Left lung (tissue), 10 donors: ENCODE data around the gene FAH. TPM values are rescaled to one million over a fixed set of nuclear protein-coding genes. Genes with fewer than 3 reads are reported as not detected.

Experiments
- ATAC-seq: fragments of 200-7000 bp; cut with Tn5 transposase; one replicate; pipeline ENCODE4 v1.9.1; 2020; ENCODE audit warnings: moderate library complexity
- DNase-seq, 4 donors: peaks; one replicate each; pipeline ENCODE4 v3.0.0-alpha.2; 2013 to 2020
- H3K27ac ChIP-seq, 2 donors: fragments of 200-600 bp; sonication (generic) in 1 of 2; one replicate each; pipeline versions ENCODE4 v1.5.0 to v1.8.0; 2020 to 2021
- H3K27me3 ChIP-seq, 2 donors: fragments of 200-600 bp; sonication (generic) in 1 of 2; one replicate each; pipeline versions ENCODE4 v1.5.0 to v1.8.0; 2020 to 2021
- H3K36me3 ChIP-seq, 2 donors: fragments of 200-600 bp; sonication (generic) in 1 of 2; one replicate each; pipeline versions ENCODE4 v1.5.0 to v1.8.0; 2020 to 2021
- H3K4me1 ChIP-seq, 2 donors: fragments of 200-600 bp; one replicate each; pipeline ENCODE4 v1.8.0; 2021
- H3K4me3 ChIP-seq, 2 donors: fragments of 200-600 bp; sonication (generic) in 1 of 2; one replicate each; pipeline versions ENCODE4 v1.5.0 to v1.8.0; 2020 to 2021; ENCODE audit warnings: mild to moderate bottlenecking in 1 of 2
- H3K9me3 ChIP-seq, 2 donors: fragments of 200-600 bp; sonication (generic) in 1 of 2; one replicate each; pipeline versions ENCODE4 v1.5.0 to v1.8.0; 2020 to 2021
- intact Hi-C, 2 donors: fragments of 100-400 bp; cut with DNase I; formaldehyde crosslinking; loops; one replicate each; pipeline versions ENCODE4 v1.11.2 to v1.14.2; 2022
- polyA plus RNA-seq, 6 donors: library from polyadenylated mRNA; unstranded; fragments of 120-200 nt; gene quantifications; one replicate each; pipeline ENCODE4 v1.2.1, GENCODE V29; 2013; ENCODE audit not compliant: insufficient read length in 6 of 6
- total RNA-seq, 2 donors: library from RNA; stranded (reverse); fragmentation: NEBNext Ultra II Directional; extraction: Animal tissue kit (Norgen Biotek cat#: 25700); gene quantifications; one replicate each; pipeline ENCODE4 v1.2.1, GENCODE V29; 2021
- TF ChIP-seq, protein P1 (sequence below), 2 donors: fragments of 200-600 bp; sonication (generic) in 1 of 2; IDR thresholded peaks; one replicate each; pipeline versions ENCODE4 v1.5.0 to v1.8.0; 2021; ENCODE audit warnings: antibody characterized with exemption in 2 of 2
- donor health status: DM: no; HTN: yes; CAD: no.
- donor health status: DM: no; HTN: no; CAD: no.

The FAH gene
- total and polyA plus RNA-seq, 8 donors: 50.2 to 68.7 (median 55.7) TPM

- intact Hi-C loops: no loop called here
Observed at GRCh38 chr15:80173022-80173759, 20.4 kb downstream of the FAH start.

GRCh38 chr15:80174017-80174746 lies 21.4 kb downstream of the FAH start:
- peaks cover 0 to 5% of the 10 kb centered on the region in 2 donors for H3K4me1 ChIP-seq
- ATAC-seq (no peak), DNase-seq (no peak)
- H3K36me3 ChIP-seq: peaks cover 0 to 38% of the 10 kb centered on the region in 2 donors
- TF ChIP-seq, protein P1, sequence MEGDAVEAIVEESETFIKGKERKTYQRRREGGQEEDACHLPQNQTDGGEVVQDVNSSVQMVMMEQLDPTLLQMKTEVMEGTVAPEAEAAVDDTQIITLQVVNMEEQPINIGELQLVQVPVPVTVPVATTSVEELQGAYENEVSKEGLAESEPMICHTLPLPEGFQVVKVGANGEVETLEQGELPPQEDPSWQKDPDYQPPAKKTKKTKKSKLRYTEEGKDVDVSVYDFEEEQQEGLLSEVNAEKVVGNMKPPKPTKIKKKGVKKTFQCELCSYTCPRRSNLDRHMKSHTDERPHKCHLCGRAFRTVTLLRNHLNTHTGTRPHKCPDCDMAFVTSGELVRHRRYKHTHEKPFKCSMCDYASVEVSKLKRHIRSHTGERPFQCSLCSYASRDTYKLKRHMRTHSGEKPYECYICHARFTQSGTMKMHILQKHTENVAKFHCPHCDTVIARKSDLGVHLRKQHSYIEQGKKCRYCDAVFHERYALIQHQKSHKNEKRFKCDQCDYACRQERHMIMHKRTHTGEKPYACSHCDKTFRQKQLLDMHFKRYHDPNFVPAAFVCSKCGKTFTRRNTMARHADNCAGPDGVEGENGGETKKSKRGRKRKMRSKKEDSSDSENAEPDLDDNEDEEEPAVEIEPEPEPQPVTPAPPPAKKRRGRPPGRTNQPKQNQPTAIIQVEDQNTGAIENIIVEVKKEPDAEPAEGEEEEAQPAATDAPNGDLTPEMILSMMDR (IDR thresholded peaks at IDR 0.05): no peak
- no peak overlapping the region for H3K27ac ChIP-seq
- H3K9me3 ChIP-seq: no peaks in the 10 kb centered on the region
- intact Hi-C loops: no loop called here
- H3K27me3 ChIP-seq: no peaks in the 10 kb centered on the region
- H3K4me3 ChIP-seq: no peak overlapping the region

More at GRCh38 chr15:80173022-80173759, 20.4 kb downstream of the FAH start:
- ATAC-seq: peak; percentile 96
- Histone ChIP-seq H3K9me3 (no peaks in the 10 kb centered on the region), H3K4me1 (peaks cover 0 to 5% of the 10 kb centered on the region in 2 donors), H3K36me3 (peaks cover 0 to 43% of the 10 kb centered on the region in 2 donors), H3K27me3 (no peaks in the 10 kb centered on the region), H3K4me3 (no peak overlapping the region), H3K27ac (no peak overlapping the region)
- DNase-seq: peak in 3 of 4 donors; percentile 71 to 84 (median 73)
- TF ChIP-seq, protein P1 (IDR thresholded peaks at IDR 0.05): peak; percentile 77 to 84

DNA sequence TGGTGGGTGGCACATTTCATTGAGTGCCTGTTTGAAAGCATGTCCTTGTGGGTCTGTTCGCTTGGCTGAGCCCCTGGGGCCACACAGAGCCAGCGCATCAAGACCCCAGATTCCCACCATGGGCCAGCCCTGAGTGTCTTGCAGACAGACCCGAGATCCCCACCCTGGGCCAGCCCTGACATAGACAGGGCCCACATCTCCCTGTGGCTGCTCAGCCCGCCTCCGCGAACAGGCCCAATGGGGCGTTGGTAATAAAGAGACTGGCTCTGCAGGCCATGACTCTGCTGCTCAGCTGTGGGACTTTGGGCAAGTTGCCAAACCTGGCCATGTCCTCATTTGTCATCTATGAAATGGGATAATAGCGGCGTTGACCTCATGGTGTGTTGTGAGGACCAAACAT lies 22.6 kb downstream of the FAH start:
- no peak for DNase-seq

DNA sequence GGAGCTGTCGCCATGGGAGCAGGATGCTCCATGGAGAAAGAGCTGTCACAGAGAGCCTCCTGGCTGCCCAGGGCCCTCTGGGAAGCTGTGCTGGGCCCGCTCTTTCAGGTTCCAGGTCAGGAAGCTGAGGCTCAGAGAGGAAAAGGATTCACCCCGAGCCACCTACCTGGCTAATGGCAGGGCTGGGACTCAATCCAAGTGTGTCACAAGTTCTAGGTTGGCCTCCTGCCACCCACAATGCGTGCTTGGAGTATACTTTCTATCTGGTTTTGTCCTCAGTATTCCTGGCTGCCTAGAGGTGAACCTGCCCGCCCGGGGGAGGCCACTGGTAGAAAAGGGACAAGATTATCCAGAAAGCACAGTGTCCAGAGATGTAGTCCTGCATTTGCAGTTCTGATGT lies 23.6 kb downstream of the FAH start:
- H3K27me3 ChIP-seq: no peaks in the 10 kb centered on the region
- intact Hi-C loops: no loop called here
- H3K36me3 ChIP-seq: peaks cover 0 to 60% of the 10 kb centered on the region in 2 donors
- no peak overlapping the region for H3K27ac ChIP-seq
- ATAC-seq (no peak), DNase-seq (no peak)
- no peaks in the 10 kb centered on the region for H3K9me3 ChIP-seq
- TF ChIP-seq, protein P1 (IDR thresholded peaks at IDR 0.05): no peak
- H3K4me3 ChIP-seq: no peak overlapping the region
- peaks cover 0 to 5% of the 10 kb centered on the region in 2 donors for H3K4me1 ChIP-seq

More for the DNA sequence above, 22.6 kb downstream of the FAH start:
- ATAC-seq: no peak
- Histone ChIP-seq H3K27ac (no peak overlapping the region), H3K4me1 (peaks cover 0 to 5% of the 10 kb centered on the region in 2 donors), H3K36me3 (peaks cover 0 to 50% of the 10 kb centered on the region in 2 donors), H3K9me3 (no peaks in the 10 kb centered on the region), H3K27me3 (no peaks in the 10 kb centered on the region), H3K4me3 (no peak overlapping the region)
- TF ChIP-seq, protein P1 (IDR thresholded peaks at IDR 0.05): no peak
- intact Hi-C loops: no loop called here

GRCh38 chr15:80177156-80177555 lies 24.4 kb downstream of the FAH start:
- DNase-seq (no peak), ATAC-seq (no peak)
- Histone ChIP-seq H3K36me3 (peaks cover 0 to 68% of the 10 kb centered on the region in 2 donors), H3K27ac (no peak overlapping the region), H3K4me3 (no peak overlapping the region), H3K9me3 (no peaks in the 10 kb centered on the region), H3K27me3 (no peaks in the 10 kb centered on the region), H3K4me1 (peaks cover 0 to 5% of the 10 kb centered on the region in 2 donors)
- intact Hi-C loops: no loop called here
- TF ChIP-seq, protein P1 (IDR thresholded peaks at IDR 0.05): no peak
